ENCODE results near the gene ABR. TPM values are rescaled to one million over a fixed set of nuclear protein-coding genes. Genes with fewer than 3 reads are reported as not detected.

ABR gene
- total and polyA plus RNA-seq, 2 of the 8 experiments (the other 6 are each of a cell fraction or from before 2014, with no cell fraction given), result 44.8 to 47.2 TPM

DNA sequence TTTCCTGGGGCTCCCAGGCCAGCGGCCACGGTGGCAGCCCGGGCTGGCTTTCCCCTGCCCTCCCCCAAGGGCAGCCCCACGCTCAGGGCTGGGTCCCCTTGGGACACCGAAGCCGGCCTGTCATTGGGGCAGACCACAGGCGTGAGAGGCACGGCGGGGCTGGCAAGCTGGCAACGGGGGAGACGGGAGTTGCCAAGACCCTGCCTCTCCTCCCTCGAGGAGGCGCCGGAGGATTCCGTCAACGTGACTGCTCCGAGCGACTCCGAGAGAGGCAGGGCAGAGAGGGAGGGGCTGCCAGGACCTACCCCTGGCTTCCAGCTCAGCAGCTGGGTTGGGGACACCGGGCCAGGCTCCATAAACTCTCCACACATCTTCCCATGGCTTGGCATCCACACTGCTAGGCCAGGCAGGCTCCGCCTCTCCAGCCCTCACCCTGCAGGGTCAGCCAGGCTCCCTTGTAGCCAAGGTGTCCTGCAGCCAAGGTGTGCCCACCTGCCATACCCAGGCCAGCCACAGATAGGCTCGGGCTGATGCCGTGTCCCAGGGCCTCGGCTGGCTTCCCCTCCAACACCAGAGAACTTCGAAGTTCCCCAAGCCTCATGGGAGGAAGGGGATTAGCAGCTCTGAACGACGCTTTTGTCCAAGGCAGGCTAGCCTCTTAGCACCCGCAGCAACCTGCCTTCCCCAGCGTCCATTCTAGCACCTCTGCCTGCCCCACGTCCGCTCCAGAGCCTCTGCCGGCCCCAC lies 157.3 kb downstream of the ABR start:
- Histone ChIP-seq H2BK15ac (ENCODE audit: low read length) (no peak overlapping the region), H3K9me3 (ENCODE audit: insufficient read depth in 2 of 2, low read depth in 1 of 2, low read length in 1 of 2) (no peaks in the 10 kb centered on the region), H3K14ac (ENCODE audit: insufficient read length) (no peak overlapping the region), H2AK5ac (ENCODE audit: low read depth, low read length) (no peak overlapping the region), H2BK20ac (ENCODE audit: low read length) (no peak overlapping the region), H3K79me2 (ENCODE audit: control insufficient read depth in 1 of 2, insufficient read depth in 2 of 2, low read length in 2 of 2) (no peaks in the 10 kb centered on the region), H3K56ac (replicated peaks; ENCODE audit: insufficient read length, low read depth, low read length) (no peak overlapping the region), H3K27ac (ENCODE audit: low read depth, low read length) (no peak overlapping the region), H3K4ac (replicated peaks; ENCODE audit: insufficient read length, low read depth, low read length) (no peak overlapping the region), H3K36me3 (ENCODE audit: control insufficient read depth in 2 of 4, insufficient read depth in 4 of 4, low read length in 3 of 4) (no peaks in the 10 kb centered on the region), H4K5ac (ENCODE audit: insufficient read length, low read depth, low read length) (no peak overlapping the region), H2BK12ac (ENCODE audit: low read depth, low read length) (0 out of 2 replicates have a peak overlapping the region, but pooled peaks have one; percentile 50), H3K4me3 (ENCODE audit: extremely low read depth in 1 of 4, insufficient read depth in 2 of 4, low read depth in 3 of 4, low read length in 4 of 4) (no peak overlapping the region), H2BK5ac (ENCODE audit: low read depth, low read length) (no peak overlapping the region), H3K9ac (replicated peaks in 1 of 4; ENCODE audit: extremely low read depth in 1 of 4, low read depth in 3 of 4, low read length in 3 of 4) (no peak overlapping the region), H2BK120ac (replicated peaks; ENCODE audit: low read depth, low read length) (no peak overlapping the region), H3K79me1 (ENCODE audit: low read depth, low read length) (no peaks in the 10 kb centered on the region), H3K23me2 (ENCODE audit: low read depth, low read length) (no peaks in the 10 kb centered on the region), H3K27me3 (replicated peaks in 1 of 4; ENCODE audit: control insufficient read depth in 3 of 4, extremely low read depth in 1 of 4, insufficient read depth in 3 of 4, low read length in 3 of 4) (no peaks in the 10 kb centered on the region), H4K91ac (replicated peaks; ENCODE audit: insufficient read length, low read length) (no peak overlapping the region), H3K23ac (ENCODE audit: insufficient read length) (no peak overlapping the region), H3K18ac (ENCODE audit: extremely low read depth, low read length) (no peak overlapping the region), H4K20me1 (replicated peaks in 1 of 2; ENCODE audit: control insufficient read depth in 1 of 2, insufficient read depth in 2 of 2, low read length in 2 of 2) (peaks cover 0 to 2% of the 10 kb centered on the region in 2 experiments), H3K4me2 (ENCODE audit: insufficient read depth in 1 of 2, low read depth in 2 of 2, low read length in 2 of 2) (no peak overlapping the region), H2AFZ (ENCODE audit: low read length) (no peak overlapping the region), H3K4me1 (replicated peaks in 1 of 4; ENCODE audit: control insufficient read depth in 3 of 4, insufficient read depth in 4 of 4, low read length in 3 of 4) (no peaks in the 10 kb centered on the region), H4K8ac (ENCODE audit: extremely low read depth, insufficient read depth, low read length) (peak overlapping the region; percentile 84; the same call in 1 of the 2 replicates)
- FAIRE-seq, result no peak
- ChIA-PET CTCF (ENCODE audit: partially characterized antibody) (interaction anchor here (0.8 to 2.6 kb wide), 4 partner anchors 11 to 34 kb away, joined by 3 to 14 read pairs (median 4); no protein-coding TSS in a partner anchor), POLR2A (ENCODE audit: partially characterized antibody) (no interaction called here)
- 88% methylated on average over 29 of the region's 32 CpGs; no CpG with 5 or more reads in 1 of the 2 experiments for WGBS, 2 experiments (ENCODE audit: extremely low coverage in 1 of 2, insufficient coverage in 1 of 2, insufficient read length in 1 of 2, insufficient replicate concordance in 2 of 2, low coverage in 1 of 2, low lambda C conversion rate in 2 of 2, missing lambda C conversion rate in 1 of 2)
- no peak for DNase-seq (ENCODE audit: low read depth in 1 of 2, low spot score in 2 of 2)
- no peak for TF ChIP-seq TCF12 (IDR thresholded peaks at IDR 0.05; ENCODE audit: low read depth, low read length)
- no peak for TF ChIP-seq NANOG (IDR thresholded peaks at IDR 0.05; ENCODE audit: insufficient read depth, low read depth, low read length, poor library complexity, severe bottlenecking)
- TF ChIP-seq FOSL1 (IDR thresholded peaks at IDR 0.05; ENCODE audit: insufficient read depth, low read depth, low read length), result no peak
- TF ChIP-seq NRF1 (IDR thresholded peaks at IDR 0.05; ENCODE audit: low read depth, low read length), result no peak
- TF ChIP-seq BACH1 (IDR thresholded peaks at IDR 0.05; ENCODE audit: low read length), result no peak
- no peak for TF ChIP-seq SUZ12 (IDR thresholded peaks at IDR 0.05; ENCODE audit: low read length)
- no peak for TF ChIP-seq PHF8 (conservative IDR thresholded peaks at IDR 0.05; ENCODE audit: low read depth, low read length)
- no peak for TF ChIP-seq SP2 (IDR thresholded peaks at IDR 0.05; ENCODE audit: low read length)
- no peak for TF ChIP-seq BCL11A (IDR thresholded peaks at IDR 0.05; ENCODE audit: low read depth in 2 of 2, low read length in 2 of 2)
- no peak for TF ChIP-seq TAF1 (IDR thresholded peaks at IDR 0.05; ENCODE audit: low read depth, low read length)
- no peak for TF ChIP-seq GABPA (IDR thresholded peaks at IDR 0.05; ENCODE audit: borderline replicate concordance, insufficient read depth, low read length)
- no peak for TF ChIP-seq YY1 (IDR thresholded peaks at IDR 0.05; ENCODE audit: low read depth, low read length)
- no peak for TF ChIP-seq CEBPB (IDR thresholded peaks at IDR 0.05; ENCODE audit: low read depth, low read length)
- no peak for TF ChIP-seq MAFK (IDR thresholded peaks at IDR 0.05; ENCODE audit: low read depth, low read length)
